ENCODE measurements around the gene DICER1.
"Not testable (repeated sequence)": the region's sequence is repeated elsewhere in the genome, so short reads cannot be mapped to it uniquely, and the experiment has no call there.

DICER1 gene, protein sequence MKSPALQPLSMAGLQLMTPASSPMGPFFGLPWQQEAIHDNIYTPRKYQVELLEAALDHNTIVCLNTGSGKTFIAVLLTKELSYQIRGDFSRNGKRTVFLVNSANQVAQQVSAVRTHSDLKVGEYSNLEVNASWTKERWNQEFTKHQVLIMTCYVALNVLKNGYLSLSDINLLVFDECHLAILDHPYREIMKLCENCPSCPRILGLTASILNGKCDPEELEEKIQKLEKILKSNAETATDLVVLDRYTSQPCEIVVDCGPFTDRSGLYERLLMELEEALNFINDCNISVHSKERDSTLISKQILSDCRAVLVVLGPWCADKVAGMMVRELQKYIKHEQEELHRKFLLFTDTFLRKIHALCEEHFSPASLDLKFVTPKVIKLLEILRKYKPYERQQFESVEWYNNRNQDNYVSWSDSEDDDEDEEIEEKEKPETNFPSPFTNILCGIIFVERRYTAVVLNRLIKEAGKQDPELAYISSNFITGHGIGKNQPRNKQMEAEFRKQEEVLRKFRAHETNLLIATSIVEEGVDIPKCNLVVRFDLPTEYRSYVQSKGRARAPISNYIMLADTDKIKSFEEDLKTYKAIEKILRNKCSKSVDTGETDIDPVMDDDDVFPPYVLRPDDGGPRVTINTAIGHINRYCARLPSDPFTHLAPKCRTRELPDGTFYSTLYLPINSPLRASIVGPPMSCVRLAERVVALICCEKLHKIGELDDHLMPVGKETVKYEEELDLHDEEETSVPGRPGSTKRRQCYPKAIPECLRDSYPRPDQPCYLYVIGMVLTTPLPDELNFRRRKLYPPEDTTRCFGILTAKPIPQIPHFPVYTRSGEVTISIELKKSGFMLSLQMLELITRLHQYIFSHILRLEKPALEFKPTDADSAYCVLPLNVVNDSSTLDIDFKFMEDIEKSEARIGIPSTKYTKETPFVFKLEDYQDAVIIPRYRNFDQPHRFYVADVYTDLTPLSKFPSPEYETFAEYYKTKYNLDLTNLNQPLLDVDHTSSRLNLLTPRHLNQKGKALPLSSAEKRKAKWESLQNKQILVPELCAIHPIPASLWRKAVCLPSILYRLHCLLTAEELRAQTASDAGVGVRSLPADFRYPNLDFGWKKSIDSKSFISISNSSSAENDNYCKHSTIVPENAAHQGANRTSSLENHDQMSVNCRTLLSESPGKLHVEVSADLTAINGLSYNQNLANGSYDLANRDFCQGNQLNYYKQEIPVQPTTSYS (N-terminal part only)

DNA sequence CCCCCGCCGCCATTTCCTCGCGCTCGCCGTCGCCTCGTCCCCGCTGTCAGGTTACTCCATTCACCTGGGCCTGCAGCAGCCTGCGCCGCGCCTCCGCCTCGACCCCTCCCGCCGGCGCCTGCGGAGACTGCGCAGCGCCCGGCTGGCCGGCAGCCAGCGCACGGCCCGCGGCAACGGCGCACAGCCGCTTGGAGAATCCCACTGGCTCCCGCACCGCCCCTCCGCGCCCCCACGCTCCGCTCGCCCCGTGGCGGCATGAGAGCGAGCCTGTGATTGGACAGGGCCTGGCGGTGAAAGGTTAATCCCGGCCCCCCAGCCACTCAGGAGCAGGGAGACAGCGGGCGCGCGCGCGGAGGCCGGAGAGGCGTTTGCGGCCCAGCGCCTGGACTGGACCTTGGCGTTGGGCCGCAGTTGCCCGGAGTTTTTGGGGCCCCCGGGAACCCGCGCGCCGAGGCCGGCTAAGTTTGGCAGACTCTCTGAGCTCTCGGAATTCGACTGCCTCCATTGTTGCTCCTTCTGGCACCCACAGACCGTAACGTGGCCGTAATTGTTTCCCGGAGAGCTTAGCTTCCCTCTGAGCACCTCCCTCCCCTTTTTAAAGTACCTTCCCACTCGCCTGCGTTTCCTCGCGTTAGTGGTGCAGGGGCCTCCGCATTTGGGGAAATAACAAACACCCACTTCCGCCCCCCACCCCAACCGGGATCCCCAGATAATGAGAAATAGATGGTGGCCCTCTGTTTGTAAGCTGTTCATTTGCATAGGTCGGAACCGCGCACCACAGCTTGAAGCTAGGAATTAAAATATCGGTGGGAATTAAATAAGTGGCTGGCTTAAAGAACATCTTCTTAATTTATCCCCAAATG lies at the start of gene DICER1:
Gene DICER1, minus strand, starts transcription at position 203 of the 863 bp plus-strand sequence. CDS start 24,071 bp downstream, outside the sequence.
- DNase-seq (ENCODE audit: low read depth), result peak; percentile 93

- DNase-seq (ENCODE audit: low read depth), result peak; percentile 28
Observed at GRCh38 chr14:95206534-95206933, 49.2 kb upstream of the DICER1 start.

- DNase-seq (ENCODE audit: low read depth), result no peak
Observed at GRCh38 chr14:95204705-95205104, 47.4 kb upstream of the DICER1 start.

GRCh38 chr14:95201745-95202144 lies 44.4 kb upstream of the DICER1 start:
- not testable (repeated sequence) for DNase-seq (ENCODE audit: low read depth)

- DNase-seq (ENCODE audit: low read depth), result no peak
Observed at GRCh38 chr14:95200404-95200803, 43.1 kb upstream of the DICER1 start.

GRCh38 chr14:95199298-95199983 lies 42.1 kb upstream of the DICER1 start:
- no peak for DNase-seq (ENCODE audit: low read depth)

DNA sequence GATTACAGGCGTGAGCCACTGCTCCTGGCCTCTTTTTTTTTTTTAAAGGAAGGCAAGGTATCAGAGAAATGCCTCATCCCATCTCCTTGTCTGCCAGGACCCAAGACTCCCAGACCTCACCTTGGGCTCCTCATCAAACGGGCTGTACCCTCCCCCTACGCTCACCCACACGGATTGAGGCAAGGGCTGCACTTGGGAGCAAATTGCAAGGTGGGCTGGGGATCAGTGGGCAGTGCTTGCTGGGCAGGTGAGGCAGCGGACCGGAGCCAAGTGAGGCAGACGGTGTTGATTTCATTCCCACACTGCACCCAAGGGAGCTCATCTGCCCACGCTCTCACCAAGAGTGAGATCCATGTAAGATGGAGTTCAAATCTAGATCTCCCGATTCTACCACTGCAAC lies 41.0 kb upstream of the DICER1 start:
- DNase-seq (ENCODE audit: low read depth), result no peak

GRCh38 chr14:95197551-95197950 lies 40.2 kb upstream of the DICER1 start:
- DNase-seq (ENCODE audit: low read depth), result no peak

DNA sequence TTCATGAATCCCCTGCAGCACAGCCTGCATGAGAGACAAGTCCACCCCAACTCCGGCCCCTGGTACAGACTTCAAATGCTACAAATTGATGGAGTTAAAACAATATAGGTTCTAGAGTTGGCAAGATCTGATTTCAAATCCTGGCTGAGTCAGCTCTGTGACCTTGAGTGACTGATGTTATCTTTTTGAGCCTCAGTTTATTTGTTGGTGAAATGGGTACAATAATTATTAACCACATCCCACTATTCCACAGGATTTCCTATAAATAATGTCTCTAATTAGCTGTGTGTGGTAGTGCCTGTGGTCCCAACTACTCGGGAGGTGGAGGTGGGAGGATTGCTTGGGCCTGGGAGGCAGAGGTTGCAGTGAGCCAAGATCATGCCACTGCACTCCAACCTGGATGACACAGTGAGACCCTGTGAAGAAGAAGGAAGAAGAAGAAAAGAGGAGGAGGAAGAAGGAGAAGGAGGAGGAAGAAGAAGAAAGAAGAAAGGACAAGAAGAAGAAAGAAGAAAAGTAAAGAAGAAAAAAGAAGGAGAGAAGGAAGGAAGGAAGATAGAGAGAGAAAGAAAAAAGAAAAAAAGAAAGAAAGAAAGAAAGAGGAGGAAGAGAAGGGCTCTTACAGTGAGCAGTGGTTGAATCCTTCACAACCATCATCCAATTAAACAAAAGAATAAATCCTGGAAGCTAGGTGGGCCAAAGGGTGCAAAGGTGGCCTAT lies 39.7 kb upstream of the DICER1 start:
- DNase-seq (ENCODE audit: low read depth), result no peak

- no peak for DNase-seq (ENCODE audit: low read depth)
Observed at GRCh38 chr14:95196268-95196667, 38.9 kb upstream of the DICER1 start.

GRCh38 chr14:95195031-95195430 lies 37.7 kb upstream of the DICER1 start:
- DNase-seq (ENCODE audit: low read depth), result no peak

- DNase-seq (ENCODE audit: low read depth), result no peak
Observed at GRCh38 chr14:95193081-95193480, 35.8 kb upstream of the DICER1 start.

DNA sequence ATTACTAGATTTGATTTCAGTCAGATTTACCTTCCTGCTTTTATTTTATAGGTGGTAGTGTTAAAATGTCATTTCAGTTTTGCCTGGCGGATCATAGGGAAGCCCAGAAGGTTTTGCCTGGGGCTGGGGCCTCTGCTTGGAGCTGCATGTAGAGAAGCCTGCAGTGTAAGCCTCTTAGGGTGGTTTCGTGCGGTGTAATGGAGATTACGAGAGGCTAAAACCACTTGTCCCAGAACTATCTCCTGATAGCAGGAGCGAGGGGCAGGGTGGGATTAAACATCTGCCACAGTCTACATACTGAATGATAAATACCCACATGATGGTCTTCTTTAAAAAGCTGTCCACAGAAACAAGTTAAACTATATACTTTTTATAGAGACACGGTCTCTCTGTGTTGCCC lies 35.0 kb upstream of the DICER1 start:
- no peak for DNase-seq (ENCODE audit: low read depth)

DNA sequence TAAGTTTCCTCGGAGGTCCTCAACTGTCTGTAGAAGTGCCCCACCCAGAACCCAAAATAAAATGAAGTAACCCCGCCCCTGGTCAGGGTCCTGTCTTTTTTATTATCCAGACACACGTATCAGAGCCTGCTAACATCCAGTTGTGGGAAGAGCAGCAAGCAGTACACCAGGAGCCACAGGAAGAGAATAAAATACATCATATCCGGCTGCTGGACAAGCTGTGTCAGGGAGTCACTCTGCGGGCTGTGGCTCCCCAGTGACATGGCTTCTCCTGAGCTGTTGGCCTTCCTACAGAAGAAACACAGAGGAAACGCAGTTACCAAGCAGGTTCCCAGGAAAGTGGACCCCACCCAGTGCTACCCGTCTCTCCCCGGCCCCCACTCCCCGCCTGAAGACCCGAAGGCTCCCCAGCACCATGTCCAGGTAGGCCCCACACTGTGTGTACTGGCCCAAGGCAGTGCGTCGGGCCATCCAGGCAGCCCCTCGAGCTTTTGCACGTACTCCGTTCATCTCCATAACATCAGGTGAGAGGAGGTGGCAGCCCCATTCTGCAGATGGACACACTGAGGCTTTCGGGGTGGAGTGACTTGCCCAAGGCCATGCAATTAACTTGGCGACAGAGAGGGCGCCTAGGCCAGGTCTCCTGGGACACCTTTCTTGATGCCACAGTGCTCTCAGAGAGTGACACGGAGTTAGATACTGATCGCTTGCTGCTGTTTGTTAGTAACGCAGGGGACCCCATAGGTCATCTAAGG lies 34.3 kb upstream of the DICER1 start:
- DNase-seq (ENCODE audit: low read depth), result no peak

GRCh38 chr14:95190857-95191256 lies 33.5 kb upstream of the DICER1 start:
- DNase-seq (ENCODE audit: low read depth), result no peak

DNA sequence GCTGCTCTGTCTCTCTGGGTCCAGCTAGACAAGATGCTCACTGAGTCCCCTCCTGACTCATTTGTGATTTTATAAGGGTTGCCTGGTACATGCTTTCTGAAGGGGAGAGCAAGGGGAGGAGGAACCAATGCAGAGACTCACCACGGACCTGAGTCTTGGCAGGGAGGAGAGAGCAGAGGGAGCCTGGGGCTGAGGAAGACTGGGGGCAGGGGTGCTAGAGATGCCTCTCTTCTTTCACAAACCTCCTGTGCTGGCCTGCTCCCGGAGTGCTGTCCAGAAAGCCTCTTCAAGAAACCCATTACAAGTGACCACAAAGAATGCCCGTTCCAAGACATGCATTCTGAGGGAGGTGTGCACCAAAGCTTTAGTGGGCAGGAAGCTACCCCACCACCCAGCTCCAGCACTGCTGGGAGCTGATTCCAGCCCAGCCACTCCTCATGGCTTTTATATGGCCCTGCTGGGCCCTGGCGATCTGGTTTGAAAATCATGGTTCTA lies 33.1 kb upstream of the DICER1 start:
- DNase-seq (ENCODE audit: low read depth), result no peak

DNA sequence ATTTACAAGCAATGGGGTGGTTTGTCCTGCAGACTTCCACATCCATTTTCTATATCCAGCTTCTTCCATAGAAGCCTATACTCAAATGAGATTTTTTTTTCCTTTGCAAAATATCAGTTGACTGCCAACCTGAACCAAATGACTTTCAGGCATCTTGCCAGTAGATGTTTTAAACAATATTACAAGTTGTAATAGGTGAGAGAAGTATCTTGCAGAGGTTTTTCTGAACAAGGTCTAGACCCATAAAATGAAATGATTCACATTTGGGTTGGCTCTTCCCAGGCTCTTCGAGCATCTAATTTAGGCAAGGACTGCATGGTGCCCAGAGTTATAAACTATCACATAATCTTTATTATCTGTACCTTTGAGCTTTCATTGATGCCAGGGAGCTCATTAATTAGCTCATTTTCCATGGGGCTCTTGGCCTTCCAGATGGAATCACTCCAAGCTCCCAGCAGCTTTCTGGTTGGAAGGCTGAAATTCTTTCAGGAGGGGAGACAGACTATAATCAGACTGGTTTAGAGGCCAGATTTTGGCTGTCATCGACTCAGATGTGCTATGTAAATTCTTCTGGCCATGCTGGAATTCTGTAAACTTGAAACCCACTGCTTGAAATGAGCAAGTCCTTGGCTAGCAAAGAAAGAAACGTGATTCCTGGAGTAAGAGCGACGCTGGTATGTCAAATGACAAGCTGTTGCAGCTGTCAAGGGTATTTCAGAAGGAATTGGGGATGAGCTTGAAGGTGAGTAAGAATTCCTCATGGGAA lies 32.2 kb upstream of the DICER1 start:
- no peak for DNase-seq (ENCODE audit: low read depth)

- no peak for DNase-seq (ENCODE audit: low read depth)
Observed at GRCh38 chr14:95188380-95188779, 31.1 kb upstream of the DICER1 start.
